GM06990 (cell line): Measurements from ENCODE around the gene GPX5.
"Not testable (repeated sequence)": the region's sequence is repeated elsewhere in the genome, so short reads cannot be mapped to it uniquely, and the experiment has no call there.

Experiments used
- DNase-seq: peaks from one replicate; pipeline ENCODE4 v3.0.0-alpha.2; 2011; ENCODE audit not compliant: insufficient read length; ENCODE audit errors: extremely low read depth
- H3K27me3 ChIP-seq: replicated peaks from 2 replicates; pipeline ENCODE4 v1.6.0; 2011; ENCODE audit warnings: low read length; ENCODE audit not compliant: control insufficient read depth, insufficient read depth
- H3K36me3 ChIP-seq: 2 replicates; pipeline ENCODE4 v1.5.1; 2011; ENCODE audit warnings: low read length; ENCODE audit not compliant: control insufficient read depth, insufficient read depth
- H3K4me3 ChIP-seq: replicated peaks from 2 replicates; pipeline ENCODE4 v1.5.1; 2011; ENCODE audit warnings: low read depth, mild to moderate bottlenecking, control low read depth, low read length
- TF ChIP-seq, protein P1 (sequence below): IDR thresholded peaks from 2 replicates; pipeline ENCODE4 v1.5.1; 2011; ENCODE audit warnings: low read length, control low read depth, mild to moderate bottlenecking, inconsistent platforms; ENCODE audit not compliant: insufficient read depth, poor library complexity, severe bottlenecking

GPX5 gene

GRCh38 chr6:28543651-28544610, 18.2 kb downstream of the GPX5 start:
- Histone ChIP-seq H3K27me3 (no peaks in the 10 kb centered on the region), H3K36me3 (no peaks in the 10 kb centered on the region), H3K4me3 (peak overlapping the region; percentile 9)
- TF ChIP-seq, protein P1, sequence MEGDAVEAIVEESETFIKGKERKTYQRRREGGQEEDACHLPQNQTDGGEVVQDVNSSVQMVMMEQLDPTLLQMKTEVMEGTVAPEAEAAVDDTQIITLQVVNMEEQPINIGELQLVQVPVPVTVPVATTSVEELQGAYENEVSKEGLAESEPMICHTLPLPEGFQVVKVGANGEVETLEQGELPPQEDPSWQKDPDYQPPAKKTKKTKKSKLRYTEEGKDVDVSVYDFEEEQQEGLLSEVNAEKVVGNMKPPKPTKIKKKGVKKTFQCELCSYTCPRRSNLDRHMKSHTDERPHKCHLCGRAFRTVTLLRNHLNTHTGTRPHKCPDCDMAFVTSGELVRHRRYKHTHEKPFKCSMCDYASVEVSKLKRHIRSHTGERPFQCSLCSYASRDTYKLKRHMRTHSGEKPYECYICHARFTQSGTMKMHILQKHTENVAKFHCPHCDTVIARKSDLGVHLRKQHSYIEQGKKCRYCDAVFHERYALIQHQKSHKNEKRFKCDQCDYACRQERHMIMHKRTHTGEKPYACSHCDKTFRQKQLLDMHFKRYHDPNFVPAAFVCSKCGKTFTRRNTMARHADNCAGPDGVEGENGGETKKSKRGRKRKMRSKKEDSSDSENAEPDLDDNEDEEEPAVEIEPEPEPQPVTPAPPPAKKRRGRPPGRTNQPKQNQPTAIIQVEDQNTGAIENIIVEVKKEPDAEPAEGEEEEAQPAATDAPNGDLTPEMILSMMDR, result no peak
- peak; percentile 56 for DNase-seq

DNA sequence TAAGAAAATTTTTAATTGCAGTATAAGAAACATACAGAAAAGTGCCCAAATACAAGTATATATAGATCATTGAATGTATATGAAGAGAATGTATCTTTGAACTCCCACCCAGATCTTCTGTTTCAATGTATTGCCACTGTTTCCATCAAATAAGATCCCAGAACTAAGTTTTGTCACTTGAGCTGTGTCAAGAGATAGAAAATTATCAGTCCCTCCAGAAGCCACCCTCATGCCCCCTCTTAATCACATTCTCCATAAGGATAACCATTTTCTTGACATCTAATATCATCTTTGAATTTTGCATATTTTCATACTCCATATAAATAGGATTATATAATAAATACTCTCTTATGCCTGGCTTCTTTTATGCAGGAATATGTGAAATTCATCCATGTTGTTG, 20.3 kb downstream of the GPX5 start:
- Histone ChIP-seq H3K27me3 (no peaks in the 10 kb centered on the region), H3K36me3 (no peaks in the 10 kb centered on the region)
- TF ChIP-seq, protein P1, result no peak

DNA sequence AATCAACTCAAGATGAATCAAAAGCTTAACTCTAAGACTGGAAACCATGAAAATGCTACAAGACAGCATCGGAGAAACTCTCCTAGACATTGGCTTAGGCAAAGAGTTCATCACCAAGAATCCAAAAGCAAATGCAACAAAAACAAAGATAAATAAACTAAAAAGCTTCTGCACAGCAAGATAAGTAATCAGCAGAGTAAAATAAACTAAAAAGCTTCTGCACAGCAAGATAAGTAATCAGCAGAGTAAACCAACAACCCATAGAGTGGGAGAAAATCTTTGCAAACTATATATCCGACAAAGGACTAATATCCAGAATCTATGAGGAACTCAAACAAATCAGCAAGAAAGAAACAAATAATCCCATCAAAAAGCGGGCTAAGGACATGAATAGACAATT, 21.3 kb downstream of the GPX5 start:
- H3K4me3 ChIP-seq, H3K27me3 ChIP-seq, DNase-seq, H3K36me3 ChIP-seq: not testable (repeated sequence)

More for the DNA sequence above, 20.3 kb downstream of the GPX5 start:
- H3K4me3 ChIP-seq, result no peak overlapping the region
- no peak for DNase-seq

GRCh38 chr6:28551891-28552666, 26.4 kb downstream of the GPX5 start:
- Histone ChIP-seq H3K36me3 (no peaks in the 10 kb centered on the region), H3K27me3 (no peaks in the 10 kb centered on the region), H3K4me3 (no peak overlapping the region)
- TF ChIP-seq, protein P1, result no peak
- no peak for DNase-seq

- Histone ChIP-seq H3K27me3 (no peaks in the 10 kb centered on the region), H3K36me3 (no peaks in the 10 kb centered on the region), H3K4me3 (no peak overlapping the region)
- TF ChIP-seq, protein P1, result no peak
- DNase-seq, result no peak
These were observed 27.8 kb downstream of the GPX5 start for GRCh38 chr6:28553384-28553985.
